Sigmoid colon (tissue), 7 donors: Measurements from ENCODE around the gene DNAH6. TPM values are rescaled to one million over a fixed set of nuclear protein-coding genes. Genes with fewer than 3 reads are reported as not detected.

Source experiments
- DNase-seq: peaks from one replicate; pipeline ENCODE4 v3.0.0-alpha.2; 2019
- H3K27ac ChIP-seq, 4 donors: fragments of 200-600 bp; sonication (generic); one replicate each; pipeline ENCODE4 v1.5.1; 2016 to 2019; ENCODE audit warnings: mild to moderate bottlenecking in 1 of 4
- H3K27me3 ChIP-seq, 3 donors: fragments of 200-600 bp; sonication (generic); one replicate each; pipeline ENCODE4 v1.5.1; 2019; ENCODE audit warnings: mild to moderate bottlenecking in 1 of 3
- H3K36me3 ChIP-seq, 4 donors: fragments of 200-600 bp; sonication (generic); one replicate each; pipeline ENCODE4 v1.5.1; 2016 to 2019
- H3K4me1 ChIP-seq, 4 donors: fragments of 200-600 bp; sonication (generic); one replicate each; pipeline ENCODE4 v1.5.1; 2017 to 2019
- H3K4me3 ChIP-seq, 4 donors: fragments of 200-600 bp; sonication (generic); one replicate each; pipeline ENCODE4 v1.5.1; 2017 to 2019; ENCODE audit warnings: mild to moderate bottlenecking in 2 of 4, moderate library complexity in 1 of 4
- H3K9me3 ChIP-seq, 4 donors: fragments of 200-600 bp in 3 of 4; sonication (generic) in 3 of 4; one replicate each; pipeline versions ENCODE4 v1.5.1 to v1.6.1; 2013 to 2019
- EP300 ChIP-seq, 4 donors: sonication (generic); formaldehyde crosslinking; IDR thresholded peaks; one replicate each; pipeline ENCODE4 v1.6.1; 2017; ENCODE audit warnings: antibody characterized with exemption in 4 of 4
- POLR2A ChIP-seq, 2 donors: fragments of 450-650 bp; IDR thresholded peaks; one replicate each; pipeline ENCODE4 v1.6.1; 2016; ENCODE audit warnings: antibody characterized with exemption in 2 of 2, mild to moderate bottlenecking in 2 of 2, moderate library complexity in 2 of 2
- POLR2AphosphoS5 ChIP-seq, 4 donors: sonication (generic); formaldehyde crosslinking; IDR thresholded peaks; one replicate each; pipeline ENCODE4 v1.6.1; 2017; ENCODE audit warnings: antibody characterized with exemption in 4 of 4
- WGBS, 2 donors: extraction: QIAGEN DNeasy Blood & Tissue Kit; methylation state at CpG; one replicate each; pipeline ENCODE4 v1.1.7; 2013; 5-methylcytosine and 5-hydroxymethylcytosine counted together
- intact Hi-C: fragments of 100-400 bp; cut with DNase I; formaldehyde crosslinking; loops from one replicate; pipeline ENCODE4 v1.15.1; 2023
- polyA plus RNA-seq, 3 donors: library from polyadenylated mRNA; stranded (reverse); fragments of 200-250 nt; gene quantifications; one replicate each; pipeline ENCODE4 v1.2.3, GENCODE V29; 2013
- total RNA-seq, 4 donors: library from RNA; depleted of rRNA; stranded (reverse); fragments of >200 nt; gene quantifications; one replicate each; pipeline ENCODE4 v1.1.0, GENCODE V29; 2016
- TF ChIP-seq, protein P1 (sequence below), 4 experiments: fragments of 450-650 bp in 3 of 4; fragments of 200-600 bp in 1 of 4; IDR thresholded peaks; one replicate each; pipeline ENCODE4 v1.5.1; 2016 to 2019; ENCODE audit warnings: antibody characterized with exemption in 4 of 4, mild to moderate bottlenecking in 3 of 4, moderate library complexity in 2 of 4
- donor health status: healthy with polysubstance abuse.
- donor health status: Bipolar disorder and iron deficiency.
- donor health status: healthy.

DNAH6 gene
- total and polyA plus RNA-seq, 7 donors: 0.20 to 0.55 (median 0.36) TPM; not detected in 2

DNA sequence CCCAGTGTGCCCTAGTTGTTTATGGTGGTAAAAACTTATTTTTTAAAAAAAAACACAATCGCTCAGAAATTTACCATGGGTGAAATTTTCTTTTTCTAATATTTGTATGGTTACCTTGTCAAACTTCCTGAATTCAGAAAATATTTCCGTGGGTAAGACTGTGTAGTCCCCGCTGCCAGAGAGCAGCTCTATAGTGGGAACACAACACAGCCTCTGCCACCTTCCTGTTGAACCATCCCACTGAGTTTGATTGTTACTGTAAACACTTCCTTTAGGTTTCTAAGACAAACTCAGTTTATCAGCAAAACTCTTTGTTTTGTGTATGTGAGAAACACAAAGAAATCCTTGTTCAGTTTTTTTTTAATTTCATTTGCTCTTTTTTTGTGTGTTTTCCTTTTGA lies 17.9 kb downstream of the DNAH6 start:
- 46 to 82% methylated on average over 3 of the region's 3 CpGs for WGBS, 2 donors

DNA sequence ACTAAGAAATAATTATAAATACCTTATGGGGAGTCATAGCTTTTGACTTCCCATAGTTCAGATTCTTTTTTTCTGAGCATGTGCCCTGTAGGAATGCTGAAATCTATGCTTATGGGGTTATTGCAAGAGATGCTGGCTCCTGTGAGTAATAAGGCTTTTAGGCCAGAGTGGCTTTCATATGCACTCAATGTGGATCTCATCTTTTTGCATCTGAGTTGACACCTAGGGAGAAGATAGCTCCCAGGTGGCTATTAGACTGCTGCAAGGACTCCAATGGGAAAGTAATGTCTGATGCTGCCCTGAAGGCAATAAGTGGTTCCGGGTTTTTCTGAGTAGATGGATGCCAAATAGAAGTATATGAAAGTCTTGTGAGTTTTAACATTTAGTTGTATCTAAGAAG lies 21.0 kb downstream of the DNAH6 start:
- H3K4me3 ChIP-seq: no peak overlapping the region
- no peak for DNase-seq
- intact Hi-C loops: no loop called here
- H3K9me3 ChIP-seq: no peaks in the 10 kb centered on the region
- H3K27me3 ChIP-seq: no peaks in the 10 kb centered on the region
- TF ChIP-seq POLR2AphosphoS5 (IDR thresholded peaks at IDR 0.05) (no peak), EP300 (IDR thresholded peaks at IDR 0.05) (no peak), POLR2A (IDR thresholded peaks at IDR 0.05) (no peak)
- TF ChIP-seq, protein P1, sequence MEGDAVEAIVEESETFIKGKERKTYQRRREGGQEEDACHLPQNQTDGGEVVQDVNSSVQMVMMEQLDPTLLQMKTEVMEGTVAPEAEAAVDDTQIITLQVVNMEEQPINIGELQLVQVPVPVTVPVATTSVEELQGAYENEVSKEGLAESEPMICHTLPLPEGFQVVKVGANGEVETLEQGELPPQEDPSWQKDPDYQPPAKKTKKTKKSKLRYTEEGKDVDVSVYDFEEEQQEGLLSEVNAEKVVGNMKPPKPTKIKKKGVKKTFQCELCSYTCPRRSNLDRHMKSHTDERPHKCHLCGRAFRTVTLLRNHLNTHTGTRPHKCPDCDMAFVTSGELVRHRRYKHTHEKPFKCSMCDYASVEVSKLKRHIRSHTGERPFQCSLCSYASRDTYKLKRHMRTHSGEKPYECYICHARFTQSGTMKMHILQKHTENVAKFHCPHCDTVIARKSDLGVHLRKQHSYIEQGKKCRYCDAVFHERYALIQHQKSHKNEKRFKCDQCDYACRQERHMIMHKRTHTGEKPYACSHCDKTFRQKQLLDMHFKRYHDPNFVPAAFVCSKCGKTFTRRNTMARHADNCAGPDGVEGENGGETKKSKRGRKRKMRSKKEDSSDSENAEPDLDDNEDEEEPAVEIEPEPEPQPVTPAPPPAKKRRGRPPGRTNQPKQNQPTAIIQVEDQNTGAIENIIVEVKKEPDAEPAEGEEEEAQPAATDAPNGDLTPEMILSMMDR (IDR thresholded peaks at IDR 0.05): no peak
- 91% methylated on average over 1 of the region's 1 CpG for WGBS, 2 donors
- H3K36me3 ChIP-seq: no peaks in the 10 kb centered on the region
- H3K4me1 ChIP-seq: no peaks in the 10 kb centered on the region
- H3K27ac ChIP-seq: no peak overlapping the region

More for the DNA sequence above, 17.9 kb downstream of the DNAH6 start:
- no peak for DNase-seq
- Histone ChIP-seq H3K4me1 (no peaks in the 10 kb centered on the region), H3K27me3 (no peaks in the 10 kb centered on the region), H3K9me3 (no peaks in the 10 kb centered on the region), H3K36me3 (no peaks in the 10 kb centered on the region), H3K4me3 (no peak overlapping the region), H3K27ac (no peak overlapping the region)
- intact Hi-C loops: no loop called here
- TF ChIP-seq EP300 (IDR thresholded peaks at IDR 0.05): no peak
- TF ChIP-seq POLR2AphosphoS5 (IDR thresholded peaks at IDR 0.05): no peak
- no peak for TF ChIP-seq POLR2A (IDR thresholded peaks at IDR 0.05)
- TF ChIP-seq, protein P1 (IDR thresholded peaks at IDR 0.05): no peak

DNA sequence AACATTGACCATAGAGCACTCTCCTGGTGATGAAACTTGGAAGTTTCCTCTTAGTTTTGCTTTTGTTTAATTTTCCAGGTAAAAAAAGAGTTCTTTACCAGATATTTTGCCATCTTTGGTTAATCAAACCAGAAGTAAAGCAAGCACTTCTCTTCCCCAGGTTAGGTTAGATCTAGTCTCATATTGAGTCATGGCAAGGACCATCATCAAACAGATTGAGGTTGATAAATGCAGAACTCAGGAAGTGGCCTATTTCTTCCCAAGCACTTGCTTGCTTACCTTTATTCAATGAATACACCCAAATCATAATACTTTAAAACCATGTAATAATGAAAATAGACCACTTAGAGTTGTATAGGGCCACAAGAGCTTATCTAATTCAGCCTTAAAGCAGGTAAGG lies 23.4 kb downstream of the DNAH6 start:
- H3K27me3 ChIP-seq: no peaks in the 10 kb centered on the region
- no peaks in the 10 kb centered on the region for H3K36me3 ChIP-seq
- no peaks in the 10 kb centered on the region for H3K9me3 ChIP-seq
- no peaks in the 10 kb centered on the region for H3K4me1 ChIP-seq
- no peak overlapping the region for H3K4me3 ChIP-seq
- H3K27ac ChIP-seq: no peak overlapping the region
- TF ChIP-seq POLR2A (IDR thresholded peaks at IDR 0.05) (no peak), EP300 (IDR thresholded peaks at IDR 0.05) (no peak), POLR2AphosphoS5 (IDR thresholded peaks at IDR 0.05) (no peak)
- TF ChIP-seq, protein P1 (IDR thresholded peaks at IDR 0.05): no peak
- DNase-seq: no peak
- intact Hi-C loops: no loop called here

DNA sequence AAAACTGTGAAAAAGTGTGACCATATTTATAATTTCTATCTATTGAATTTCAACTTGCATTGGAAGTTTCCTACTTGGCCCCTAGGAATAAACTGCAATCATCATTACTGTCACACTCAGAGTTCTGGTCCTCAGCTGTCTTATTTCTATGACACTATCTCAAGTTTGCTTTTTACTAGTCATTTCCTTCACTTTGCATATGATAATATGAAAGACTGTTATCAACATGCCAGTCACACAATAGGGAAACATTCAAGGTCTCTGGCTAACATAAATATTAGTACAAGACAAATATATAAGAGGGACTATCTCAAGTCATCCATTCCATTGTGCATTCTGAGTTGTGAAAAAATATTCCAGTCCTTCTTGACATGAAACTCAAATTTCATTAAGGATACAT lies 28.7 kb downstream of the DNAH6 start:
- no peaks in the 10 kb centered on the region for H3K9me3 ChIP-seq
- no peak for DNase-seq
- TF ChIP-seq EP300 (IDR thresholded peaks at IDR 0.05) (no peak), POLR2A (IDR thresholded peaks at IDR 0.05) (no peak)
- TF ChIP-seq, protein P1 (IDR thresholded peaks at IDR 0.05): no peak
- intact Hi-C loops: no loop called here
- H3K36me3 ChIP-seq: no peaks in the 10 kb centered on the region
- no peak overlapping the region for H3K27ac ChIP-seq
- H3K27me3 ChIP-seq: no peaks in the 10 kb centered on the region
- H3K4me1 ChIP-seq: no peaks in the 10 kb centered on the region
- no peak overlapping the region for H3K4me3 ChIP-seq

- H3K4me3 ChIP-seq: no peak overlapping the region
- intact Hi-C loops: no loop called here
- no peak overlapping the region for H3K27ac ChIP-seq
These were observed 30.3 kb downstream of the DNAH6 start for GRCh38 chr2:84546551-84546950.

More at GRCh38 chr2:84546551-84546950, 30.3 kb downstream of the DNAH6 start:
- DNase-seq: no peak
- Histone ChIP-seq H3K9me3 (no peaks in the 10 kb centered on the region), H3K4me1 (no peaks in the 10 kb centered on the region), H3K27me3 (no peaks in the 10 kb centered on the region), H3K36me3 (no peaks in the 10 kb centered on the region)
- WGBS, 2 donors: 89 to 94% methylated on average over 2 of the region's 2 CpGs
- TF ChIP-seq, protein P1 (IDR thresholded peaks at IDR 0.05): no peak
- TF ChIP-seq EP300 (IDR thresholded peaks at IDR 0.05): no peak
- no peak for TF ChIP-seq POLR2A (IDR thresholded peaks at IDR 0.05)
- TF ChIP-seq POLR2AphosphoS5 (IDR thresholded peaks at IDR 0.05): no peak
